Measurements from ENCODE around the gene ANAPC16.
"Not testable (repeated sequence)": the region's sequence is repeated elsewhere in the genome, so short reads cannot be mapped to it uniquely, and the experiment has no call there.

Gene ANAPC16

GRCh38 chr10:72243822-72244437, 28.1 kb downstream of the ANAPC16 start:
- Mint-ChIP-seq H3K4me3 (no peak overlapping the region), H3K27me3 (ENCODE audit: low read depth) (no peaks in the 10 kb centered on the region), H3K9me3 (no peaks in the 10 kb centered on the region), H3K36me3 (ENCODE audit: low read depth) (peaks cover 4% of the 10 kb centered on the region), H3K4me1 (ENCODE audit: low read depth) (peaks cover 63% of the 10 kb centered on the region), H3K27ac (peak overlapping the region; percentile 43)

- no peaks in the 10 kb centered on the region for H3K27me3 Mint-ChIP-seq (ENCODE audit: low read depth)
- H3K9me3 Mint-ChIP-seq, result no peaks in the 10 kb centered on the region
- H3K27ac Mint-ChIP-seq, result peak overlapping the region; percentile 43
- H3K4me3 Mint-ChIP-seq, result no peak overlapping the region
- H3K36me3 Mint-ChIP-seq (ENCODE audit: low read depth), result peaks cover 3% of the 10 kb centered on the region
- peaks cover 64% of the 10 kb centered on the region for H3K4me1 Mint-ChIP-seq (ENCODE audit: low read depth)
Measured at GRCh38 chr10:72244573-72245038, 28.8 kb downstream of the ANAPC16 start.

- H3K27ac Mint-ChIP-seq, result peak overlapping the region; percentile 62
Measured at GRCh38 chr10:72245949-72246525, 30.2 kb downstream of the ANAPC16 start.

GRCh38 chr10:72248468-72249151, 32.8 kb downstream of the ANAPC16 start:
- Mint-ChIP-seq H3K27ac (peak overlapping the region; percentile 97), H3K36me3 (ENCODE audit: low read depth) (no peaks in the 10 kb centered on the region), H3K4me3 (peak overlapping the region; percentile 78), H3K27me3 (ENCODE audit: low read depth) (no peaks in the 10 kb centered on the region), H3K4me1 (ENCODE audit: low read depth) (peaks cover 63% of the 10 kb centered on the region), H3K9me3 (no peaks in the 10 kb centered on the region)

More at GRCh38 chr10:72245949-72246525, 30.2 kb downstream of the ANAPC16 start:
- no peaks in the 10 kb centered on the region for H3K9me3 Mint-ChIP-seq
- H3K4me1 Mint-ChIP-seq (ENCODE audit: low read depth), result peaks cover 67% of the 10 kb centered on the region
- no peaks in the 10 kb centered on the region for H3K36me3 Mint-ChIP-seq (ENCODE audit: low read depth)
- H3K27me3 Mint-ChIP-seq (ENCODE audit: low read depth), result no peaks in the 10 kb centered on the region
- no peak overlapping the region for H3K4me3 Mint-ChIP-seq

GRCh38 chr10:72249176-72249862, 33.5 kb downstream of the ANAPC16 start:
- Mint-ChIP-seq H3K4me1 (ENCODE audit: low read depth) (peaks cover 60% of the 10 kb centered on the region), H3K27ac (peak overlapping the region; percentile 97), H3K4me3 (peak overlapping the region; percentile 78)
- not testable (repeated sequence) for H3K27me3 Mint-ChIP-seq (ENCODE audit: low read depth); H3K36me3 Mint-ChIP-seq (ENCODE audit: low read depth); H3K9me3 Mint-ChIP-seq

- Mint-ChIP-seq H3K4me1 (ENCODE audit: low read depth) (peaks cover 56% of the 10 kb centered on the region), H3K27ac (peak overlapping the region; percentile 59), H3K27me3 (ENCODE audit: low read depth) (no peaks in the 10 kb centered on the region), H3K9me3 (no peaks in the 10 kb centered on the region), H3K36me3 (ENCODE audit: low read depth) (no peaks in the 10 kb centered on the region), H3K4me3 (peak overlapping the region; percentile 65)
Measured at GRCh38 chr10:72250666-72251065, 34.9 kb downstream of the ANAPC16 start.

- no peaks in the 10 kb centered on the region for H3K27me3 Mint-ChIP-seq (ENCODE audit: low read depth)
- H3K36me3 Mint-ChIP-seq (ENCODE audit: low read depth), result no peaks in the 10 kb centered on the region
- no peaks in the 10 kb centered on the region for H3K9me3 Mint-ChIP-seq
- H3K27ac Mint-ChIP-seq, result peak overlapping the region; percentile 3
- H3K4me1 Mint-ChIP-seq (ENCODE audit: low read depth), result peaks cover 54% of the 10 kb centered on the region
- H3K4me3 Mint-ChIP-seq, result no peak overlapping the region
Measured at GRCh38 chr10:72251635-72252034, 35.8 kb downstream of the ANAPC16 start.

- no peaks in the 10 kb centered on the region for H3K27me3 Mint-ChIP-seq (ENCODE audit: low read depth)
- H3K9me3 Mint-ChIP-seq, result no peaks in the 10 kb centered on the region
- peaks cover 53% of the 10 kb centered on the region for H3K4me1 Mint-ChIP-seq (ENCODE audit: low read depth)
- no peaks in the 10 kb centered on the region for H3K36me3 Mint-ChIP-seq (ENCODE audit: low read depth)
- H3K4me3 Mint-ChIP-seq, result no peak overlapping the region
- H3K27ac Mint-ChIP-seq, result peak overlapping the region; percentile 61
Measured at GRCh38 chr10:72252972-72253371, 37.2 kb downstream of the ANAPC16 start.

GRCh38 chr10:72253578-72253977, 37.8 kb downstream of the ANAPC16 start:
- peaks cover 49% of the 10 kb centered on the region for H3K4me1 Mint-ChIP-seq (ENCODE audit: low read depth)
- H3K27ac Mint-ChIP-seq, result peak overlapping the region; percentile 23
- no peaks in the 10 kb centered on the region for H3K9me3 Mint-ChIP-seq
- no peaks in the 10 kb centered on the region for H3K27me3 Mint-ChIP-seq (ENCODE audit: low read depth)
- no peak overlapping the region for H3K4me3 Mint-ChIP-seq
- H3K36me3 Mint-ChIP-seq (ENCODE audit: low read depth), result no peaks in the 10 kb centered on the region

- Mint-ChIP-seq H3K27me3 (ENCODE audit: low read depth) (no peaks in the 10 kb centered on the region), H3K27ac (peak overlapping the region; percentile 91), H3K4me3 (peak overlapping the region; percentile 79), H3K36me3 (ENCODE audit: low read depth) (no peaks in the 10 kb centered on the region), H3K9me3 (no peaks in the 10 kb centered on the region), H3K4me1 (ENCODE audit: low read depth) (peaks cover 54% of the 10 kb centered on the region)
Measured at GRCh38 chr10:72254813-72255568, 39.2 kb downstream of the ANAPC16 start.

- Mint-ChIP-seq H3K27ac (peak overlapping the region; percentile 83), H3K27me3 (ENCODE audit: low read depth) (no peaks in the 10 kb centered on the region), H3K9me3 (no peaks in the 10 kb centered on the region), H3K36me3 (ENCODE audit: low read depth) (no peaks in the 10 kb centered on the region), H3K4me3 (peak overlapping the region; percentile 3), H3K4me1 (ENCODE audit: low read depth) (peaks cover 58% of the 10 kb centered on the region)
Measured at GRCh38 chr10:72255977-72256729, 40.3 kb downstream of the ANAPC16 start.

GRCh38 chr10:72257051-72257892, 41.5 kb downstream of the ANAPC16 start:
- Mint-ChIP-seq H3K4me3 (peak overlapping the region; percentile 9), H3K27me3 (ENCODE audit: low read depth) (no peaks in the 10 kb centered on the region), H3K4me1 (ENCODE audit: low read depth) (peaks cover 63% of the 10 kb centered on the region), H3K9me3 (no peaks in the 10 kb centered on the region), H3K36me3 (ENCODE audit: low read depth) (no peaks in the 10 kb centered on the region), H3K27ac (peak overlapping the region; percentile 81)

- Mint-ChIP-seq H3K27ac (peak overlapping the region; percentile 85), H3K27me3 (ENCODE audit: low read depth) (no peaks in the 10 kb centered on the region), H3K4me1 (ENCODE audit: low read depth) (peaks cover 57% of the 10 kb centered on the region), H3K9me3 (no peaks in the 10 kb centered on the region), H3K36me3 (ENCODE audit: low read depth) (peaks cover under 1% of the 10 kb centered on the region), H3K4me3 (peak overlapping the region; percentile 16)
Measured at GRCh38 chr10:72258617-72259016, 42.8 kb downstream of the ANAPC16 start.

Data from T-helper 1 cell treated with Interleukin-12 subunit alpha and Interleukin-12 subunit beta and Interleukin-4 antibody, amounts not matched to agents 30 μg/mL and 1 μg/mL, for 36 hours (primary cell).